ENCODE results near the gene SRR.

SRR gene

GRCh38 chr17:2344528-2344927 lies 40.8 kb downstream of the SRR start:
- no peak overlapping the region for H3K4me3 ChIP-seq (ENCODE audit: low read depth, low read length)
- TF ChIP-seq MYC (IDR thresholded peaks at IDR 0.05; ENCODE audit: low read depth, low read length) (no peak), MAX (IDR thresholded peaks at IDR 0.05; ENCODE audit: low read depth, low read length) (no peak), CTCF (IDR thresholded peaks at IDR 0.05; ENCODE audit: low read depth, low read length) (no peak), POLR2A (IDR thresholded peaks at IDR 0.05; ENCODE audit: extremely low read depth, insufficient read length) (no peak)
- DNase-seq (ENCODE audit: low read depth), result no peak

- no peak overlapping the region for H3K4me3 ChIP-seq (ENCODE audit: low read depth, low read length)
- no peak for TF ChIP-seq CTCF (IDR thresholded peaks at IDR 0.05; ENCODE audit: low read depth, low read length)
- no peak for TF ChIP-seq POLR2A (IDR thresholded peaks at IDR 0.05; ENCODE audit: extremely low read depth, insufficient read length)
- no peak for TF ChIP-seq MAX (IDR thresholded peaks at IDR 0.05; ENCODE audit: low read depth, low read length)
- TF ChIP-seq MYC (IDR thresholded peaks at IDR 0.05; ENCODE audit: low read depth, low read length), result no peak
- no peak for DNase-seq (ENCODE audit: low read depth)
Measured at GRCh38 chr17:2346475-2346874, 42.7 kb downstream of the SRR start.

GRCh38 chr17:2347805-2348685 lies 44.3 kb downstream of the SRR start:
- TF ChIP-seq CTCF (IDR thresholded peaks at IDR 0.05; ENCODE audit: low read depth, low read length) (no peak), POLR2A (IDR thresholded peaks at IDR 0.05; ENCODE audit: extremely low read depth, insufficient read length) (no peak), MAX (IDR thresholded peaks at IDR 0.05; ENCODE audit: low read depth, low read length) (no peak), MYC (IDR thresholded peaks at IDR 0.05; ENCODE audit: low read depth, low read length) (no peak)
- no peak overlapping the region for H3K4me3 ChIP-seq (ENCODE audit: low read depth, low read length)
- no peak for DNase-seq (ENCODE audit: low read depth)

- TF ChIP-seq CTCF (IDR thresholded peaks at IDR 0.05; ENCODE audit: low read depth, low read length) (no peak), MAX (IDR thresholded peaks at IDR 0.05; ENCODE audit: low read depth, low read length) (no peak), MYC (IDR thresholded peaks at IDR 0.05; ENCODE audit: low read depth, low read length) (no peak), POLR2A (IDR thresholded peaks at IDR 0.05; ENCODE audit: extremely low read depth, insufficient read length) (no peak)
- H3K4me3 ChIP-seq (ENCODE audit: low read depth, low read length), result no peak overlapping the region
Measured at GRCh38 chr17:2351269-2351668, 47.5 kb downstream of the SRR start.

GRCh38 chr17:2354311-2354710 lies 50.6 kb downstream of the SRR start:
- no peak for DNase-seq (ENCODE audit: low read depth)
- TF ChIP-seq POLR2A (IDR thresholded peaks at IDR 0.05; ENCODE audit: extremely low read depth, insufficient read length), result no peak
- no peak overlapping the region for H3K4me3 ChIP-seq (ENCODE audit: low read depth, low read length)

More at GRCh38 chr17:2351269-2351668, 47.5 kb downstream of the SRR start:
- no peak for DNase-seq (ENCODE audit: low read depth)

- TF ChIP-seq CTCF (IDR thresholded peaks at IDR 0.05; ENCODE audit: low read depth, low read length), result no peak
- no peak for TF ChIP-seq MYC (IDR thresholded peaks at IDR 0.05; ENCODE audit: low read depth, low read length)
- TF ChIP-seq MAX (IDR thresholded peaks at IDR 0.05; ENCODE audit: low read depth, low read length), result no peak
- no peak for TF ChIP-seq POLR2A (IDR thresholded peaks at IDR 0.05; ENCODE audit: extremely low read depth, insufficient read length)
- no peak for DNase-seq (ENCODE audit: low read depth)
- no peak overlapping the region for H3K4me3 ChIP-seq (ENCODE audit: low read depth, low read length)
Measured at GRCh38 chr17:2357237-2357636, 53.5 kb downstream of the SRR start.

Measured in NB4 (cell line).